ENCODE measurements around the gene HDAC9. TPM values are rescaled to one million over a fixed set of nuclear protein-coding genes. Genes with fewer than 3 reads are reported as not detected.

The HDAC9 gene
- total and polyA plus RNA-seq, 2 of the 13 experiments (the other 11 are each of a cell fraction or from before 2014, with no cell fraction given), result 0.05 to 0.07 TPM

DNA sequence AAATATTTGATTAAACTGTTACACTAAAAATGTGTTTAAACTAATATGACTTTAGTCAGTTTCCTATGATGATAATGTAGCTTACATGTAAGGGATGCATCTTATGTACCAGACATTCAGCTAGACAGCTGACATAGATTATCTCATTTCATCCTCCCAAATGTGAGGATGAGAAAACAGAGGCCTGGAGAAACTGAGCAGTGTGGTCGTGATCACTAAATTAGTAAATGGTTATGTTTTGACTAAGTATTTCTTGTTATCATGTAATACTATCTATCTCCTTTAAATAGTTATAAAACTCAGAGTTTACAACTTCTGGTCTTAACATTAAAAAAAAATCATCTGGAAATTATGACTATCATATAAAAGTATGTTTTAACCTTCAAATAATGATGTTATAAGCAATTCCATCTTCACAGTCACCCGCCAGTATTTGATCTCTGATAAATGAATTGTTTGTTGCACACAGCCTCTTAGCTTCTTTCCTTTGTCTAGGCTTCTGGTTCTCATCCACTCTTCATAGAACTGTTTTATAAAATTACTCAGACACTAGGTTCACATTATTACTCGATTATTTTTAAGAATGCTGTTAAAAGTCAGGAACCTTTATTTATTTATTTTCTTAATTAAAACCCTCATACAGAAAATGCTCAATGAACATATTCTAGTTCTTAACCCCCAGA, 33.6 kb upstream of the HDAC9 start:
- Histone ChIP-seq H3K79me2 (ENCODE audit: insufficient read depth, low read length) (no peaks in the 10 kb centered on the region), H3K27me3 (ENCODE audit: control insufficient read depth in 1 of 2, insufficient read depth in 2 of 2, low read length in 2 of 2) (no peaks in the 10 kb centered on the region), H3K4me2 (ENCODE audit: low read depth, low read length) (no peak overlapping the region), H3K9ac (ENCODE audit: insufficient read depth, low read depth, low read length) (no peak overlapping the region), H3K36me3 (replicated peaks in 1 of 2; ENCODE audit: control insufficient read depth in 1 of 2, insufficient read depth in 2 of 2, low read length in 2 of 2) (no peaks in the 10 kb centered on the region), H3K27ac (ENCODE audit: extremely low read length, insufficient read depth, low read length) (no peak overlapping the region), H4K20me1 (ENCODE audit: insufficient read depth, low read length) (no peaks in the 10 kb centered on the region), H3K4me3 (replicated peaks in 1 of 3; ENCODE audit: insufficient read depth in 1 of 3, low read depth in 2 of 3, low read length in 3 of 3) (no peak overlapping the region), H3K9me3 (ENCODE audit: low read length) (no peaks in the 10 kb centered on the region), H3K4me1 (ENCODE audit: insufficient read depth, low read length) (no peaks in the 10 kb centered on the region), H2AFZ (ENCODE audit: low read length) (no peak overlapping the region)
- no peak for TF ChIP-seq RXRB (CRISPR knock-in tag; IDR thresholded peaks at IDR 0.05; ENCODE audit: borderline replicate concordance)
- TF ChIP-seq MED13 (CRISPR knock-in tag; IDR thresholded peaks at IDR 0.05), result no peak
- TF ChIP-seq PTBP1 (IDR thresholded peaks at IDR 0.05; ENCODE audit: low read depth, low read length, poor library complexity, severe bottlenecking), result no peak
- TF ChIP-seq SAP130 (CRISPR knock-in tag; IDR thresholded peaks at IDR 0.05; ENCODE audit: low read depth), result no peak
- no peak for TF ChIP-seq ONECUT2 (CRISPR knock-in tag; IDR thresholded peaks at IDR 0.05)
- no peak for TF ChIP-seq ZNF75D (CRISPR knock-in tag; IDR thresholded peaks at IDR 0.05; ENCODE audit: borderline replicate concordance)
- in situ Hi-C loops (cut with HindIII; ENCODE audit: extremely low pct_ligation_motif_present, low pct_unique_long_range_greater_than_20kb) (no loop called here), intact Hi-C loops (cut with micrococcal nuclease; ENCODE audit: unreplicated experiment) (no loop called here)
- 1% methylated on average over 3 of the region's 3 CpGs for WGBS (ENCODE audit: low lambda C conversion rate)
- no TSS peak for BruUV-seq (replicated peaks)
- POLR2A ChIA-PET, result no interaction called here
- DNase-seq (ENCODE audit: low spot score) (no peak), ATAC-seq (no peak), FAIRE-seq (no peak)
- CTCF ChIA-PET (ENCODE audit: low intra/inter-chr PET ratio, low total read pairs), result no interaction called here

- Histone ChIP-seq H3K9ac (ENCODE audit: insufficient read depth, low read depth, low read length) (no peak overlapping the region), H3K27me3 (ENCODE audit: control insufficient read depth in 1 of 2, insufficient read depth in 2 of 2, low read length in 2 of 2) (no peaks in the 10 kb centered on the region), H3K4me3 (replicated peaks in 1 of 3; ENCODE audit: insufficient read depth in 1 of 3, low read depth in 2 of 3, low read length in 3 of 3) (no peak overlapping the region), H3K27ac (ENCODE audit: extremely low read length, insufficient read depth, low read length) (no peak overlapping the region), H3K79me2 (ENCODE audit: insufficient read depth, low read length) (no peaks in the 10 kb centered on the region), H4K20me1 (ENCODE audit: insufficient read depth, low read length) (no peaks in the 10 kb centered on the region), H2AFZ (ENCODE audit: low read length) (no peak overlapping the region), H3K4me2 (ENCODE audit: low read depth, low read length) (no peak overlapping the region), H3K4me1 (ENCODE audit: insufficient read depth, low read length) (peaks cover 8% of the 10 kb centered on the region; the same call in 1 of the 2 replicates), H3K36me3 (replicated peaks in 1 of 2; ENCODE audit: control insufficient read depth in 1 of 2, insufficient read depth in 2 of 2, low read length in 2 of 2) (no peaks in the 10 kb centered on the region), H3K9me3 (ENCODE audit: low read length) (no peaks in the 10 kb centered on the region)
- ATAC-seq (no peak), DNase-seq (ENCODE audit: low spot score) (no peak), FAIRE-seq (no peak)
- 43% methylated on average over 1 of the region's 1 CpG for WGBS (ENCODE audit: low lambda C conversion rate)
- ChIA-PET CTCF (ENCODE audit: low intra/inter-chr PET ratio, low total read pairs) (no interaction called here), POLR2A (no interaction called here)
- intact Hi-C loops (cut with micrococcal nuclease; ENCODE audit: unreplicated experiment) (no loop called here), in situ Hi-C loops (cut with HindIII; ENCODE audit: extremely low pct_ligation_motif_present, low pct_unique_long_range_greater_than_20kb) (no loop called here)
- no TSS peak for BruUV-seq (replicated peaks)
- TF ChIP-seq THRA (CRISPR knock-in tag; IDR thresholded peaks at IDR 0.05; ENCODE audit: borderline replicate concordance) (no peak), HNRNPLL (IDR thresholded peaks at IDR 0.05; ENCODE audit: low read depth, low read length, poor library complexity, severe bottlenecking) (no peak), CENPBD1 (CRISPR knock-in tag; IDR thresholded peaks at IDR 0.05; ENCODE audit: borderline replicate concordance, low read depth) (no peak), JUN (CRISPR knock-in tag; IDR thresholded peaks at IDR 0.05) (no peak), GZF1 (CRISPR knock-in tag; IDR thresholded peaks at IDR 0.05) (no peak), ZBTB20 (CRISPR knock-in tag; IDR thresholded peaks at IDR 0.05; ENCODE audit: borderline replicate concordance, low read depth) (no peak), PAWR (CRISPR knock-in tag; IDR thresholded peaks at IDR 0.05; ENCODE audit: borderline replicate concordance) (no peak), ZNF343 (CRISPR knock-in tag; IDR thresholded peaks at IDR 0.05) (no peak)
- TF ChIP-seq, protein P1, sequence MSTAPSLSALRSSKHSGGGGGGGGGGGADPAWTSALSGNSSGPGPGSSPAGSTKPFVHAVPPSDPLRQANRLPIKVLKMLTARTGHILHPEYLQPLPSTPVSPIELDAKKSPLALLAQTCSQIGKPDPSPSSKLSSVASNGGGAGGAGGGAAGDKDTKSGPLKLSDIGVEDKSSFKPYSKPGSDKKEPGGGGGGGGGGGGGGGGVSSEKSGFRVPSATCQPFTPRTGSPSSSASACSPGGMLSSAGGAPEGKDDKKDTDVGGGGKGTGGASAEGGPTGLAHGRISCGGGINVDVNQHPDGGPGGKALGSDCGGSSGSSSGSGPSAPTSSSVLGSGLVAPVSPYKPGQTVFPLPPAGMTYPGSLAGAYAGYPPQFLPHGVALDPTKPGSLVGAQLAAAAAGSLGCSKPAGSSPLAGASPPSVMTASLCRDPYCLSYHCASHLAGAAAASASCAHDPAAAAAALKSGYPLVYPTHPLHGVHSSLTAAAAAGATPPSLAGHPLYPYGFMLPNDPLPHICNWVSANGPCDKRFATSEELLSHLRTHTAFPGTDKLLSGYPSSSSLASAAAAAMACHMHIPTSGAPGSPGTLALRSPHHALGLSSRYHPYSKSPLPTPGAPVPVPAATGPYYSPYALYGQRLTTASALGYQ (CRISPR knock-in tag; IDR thresholded peaks at IDR 0.05), result no peak
Measured at GRCh38 chr7:18464830-18465229, 30.7 kb upstream of the HDAC9 start.
